ENCODE measurements around the gene TMEM126B. TPM values are rescaled to one million over a fixed set of nuclear protein-coding genes. Genes with fewer than 3 reads are reported as not detected.
"Not testable (repeated sequence)": the region's sequence is repeated elsewhere in the genome, so short reads cannot be mapped to it uniquely, and the experiment has no call there.

The TMEM126B gene
- total and polyA plus RNA-seq, 2 donors (not counting 3 experiments of a cell fraction or from before 2014, with no cell fraction given): 51.2 to 53.7 TPM

DNA sequence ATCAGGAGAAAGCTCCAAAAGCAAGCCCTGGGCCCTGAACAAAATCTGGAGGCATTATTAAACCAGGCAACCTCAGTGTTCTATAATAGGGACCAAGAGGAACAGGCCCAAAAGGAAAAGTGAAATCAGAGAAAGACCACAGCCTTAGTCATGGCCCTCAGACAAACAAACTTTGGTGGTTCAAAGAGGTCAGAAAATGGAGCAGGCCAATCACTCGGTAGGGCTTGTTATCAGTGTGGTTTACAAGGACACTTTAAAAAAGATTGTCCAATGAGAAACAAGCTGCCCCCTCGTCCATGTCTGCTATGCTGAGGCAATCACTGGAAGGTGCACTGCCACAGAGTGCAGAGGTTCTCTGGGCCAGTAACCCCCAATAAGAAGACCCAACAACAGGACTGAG lies 19.1 kb upstream of the TMEM126B start:
- DNase-seq (ENCODE audit: low read depth, low spot score); intact Hi-C loops (cut with micrococcal nuclease); POLR2A ChIA-PET; H3K4me1 ChIP-seq (ENCODE audit: control insufficient read depth, extremely low read depth, insufficient read depth, low read length); H3K79me2 ChIP-seq (ENCODE audit: control insufficient read depth, insufficient read depth, low read length); H3K9ac ChIP-seq (replicated peaks; ENCODE audit: extremely low read depth, insufficient read depth, low read length); H3K4me3 ChIP-seq (replicated peaks in 1 of 3; ENCODE audit: insufficient read depth in 1 of 3, low read depth in 1 of 3, low read length in 3 of 3); FAIRE-seq; H3K27me3 ChIP-seq (ENCODE audit: control insufficient read depth in 2 of 2, insufficient read depth in 2 of 2, low read length in 2 of 2); dilution Hi-C loops (cut with MboI; ENCODE audit: extremely low pct_ligation_motif_present, low sequenced_read_pairs); BruUV-seq (replicated peaks); H2AFZ ChIP-seq (ENCODE audit: low read depth, low read length); H3K9me3 ChIP-seq (replicated peaks; ENCODE audit: control insufficient read depth, insufficient read depth, low read length); H3K9me1 ChIP-seq (replicated peaks; ENCODE audit: control insufficient read depth, extremely low read depth, insufficient read depth, low read length); H3K4me2 ChIP-seq (ENCODE audit: insufficient read depth, low read length); H4K20me1 ChIP-seq (replicated peaks; ENCODE audit: control insufficient read depth, extremely low read depth, insufficient read depth, low read length); CTCF ChIA-PET; H3K27ac ChIP-seq (ENCODE audit: insufficient read depth, low read depth, low read length); H3K36me3 ChIP-seq (ENCODE audit: control insufficient read depth in 2 of 2, extremely low read depth in 1 of 2, insufficient read depth in 2 of 2, low read length in 2 of 2): not testable (repeated sequence)

DNA sequence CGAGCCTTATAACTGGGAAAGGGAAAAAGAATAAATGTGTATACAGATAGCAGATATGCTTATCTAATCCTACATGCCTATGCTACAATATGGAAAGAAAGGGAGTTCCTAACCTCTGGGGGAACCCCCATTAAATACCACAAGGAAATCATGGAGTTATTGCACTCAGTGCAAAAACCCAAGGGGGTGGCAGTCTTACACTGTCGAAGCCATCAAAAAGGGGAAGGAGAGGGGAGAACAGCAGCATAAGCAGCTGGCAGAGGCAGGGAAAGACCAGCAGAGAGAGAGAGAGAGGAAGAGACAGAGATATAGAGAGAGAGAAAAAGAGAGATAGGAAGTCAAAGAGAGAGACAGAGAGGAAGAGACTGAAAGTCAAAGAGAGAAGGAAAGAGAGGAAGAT lies 16.8 kb upstream of the TMEM126B start:
- H3K9ac ChIP-seq (replicated peaks; ENCODE audit: extremely low read depth, insufficient read depth, low read length); H3K9me1 ChIP-seq (replicated peaks; ENCODE audit: control insufficient read depth, extremely low read depth, insufficient read depth, low read length); DNase-seq (ENCODE audit: low read depth, low spot score); BruUV-seq (replicated peaks); H3K9me3 ChIP-seq (replicated peaks; ENCODE audit: control insufficient read depth, insufficient read depth, low read length); H3K27ac ChIP-seq (ENCODE audit: insufficient read depth, low read depth, low read length); H4K20me1 ChIP-seq (replicated peaks; ENCODE audit: control insufficient read depth, extremely low read depth, insufficient read depth, low read length); H3K4me1 ChIP-seq (ENCODE audit: control insufficient read depth, extremely low read depth, insufficient read depth, low read length); H3K4me2 ChIP-seq (ENCODE audit: insufficient read depth, low read length); H2AFZ ChIP-seq (ENCODE audit: low read depth, low read length); H3K4me3 ChIP-seq (replicated peaks in 1 of 3; ENCODE audit: insufficient read depth in 1 of 3, low read depth in 1 of 3, low read length in 3 of 3); POLR2A ChIA-PET; dilution Hi-C loops (cut with MboI; ENCODE audit: extremely low pct_ligation_motif_present, low sequenced_read_pairs); FAIRE-seq; intact Hi-C loops (cut with micrococcal nuclease); CTCF ChIA-PET; H3K79me2 ChIP-seq (ENCODE audit: control insufficient read depth, insufficient read depth, low read length); H3K27me3 ChIP-seq (ENCODE audit: control insufficient read depth in 2 of 2, insufficient read depth in 2 of 2, low read length in 2 of 2); H3K36me3 ChIP-seq (ENCODE audit: control insufficient read depth in 2 of 2, extremely low read depth in 1 of 2, insufficient read depth in 2 of 2, low read length in 2 of 2): not testable (repeated sequence)

DNA sequence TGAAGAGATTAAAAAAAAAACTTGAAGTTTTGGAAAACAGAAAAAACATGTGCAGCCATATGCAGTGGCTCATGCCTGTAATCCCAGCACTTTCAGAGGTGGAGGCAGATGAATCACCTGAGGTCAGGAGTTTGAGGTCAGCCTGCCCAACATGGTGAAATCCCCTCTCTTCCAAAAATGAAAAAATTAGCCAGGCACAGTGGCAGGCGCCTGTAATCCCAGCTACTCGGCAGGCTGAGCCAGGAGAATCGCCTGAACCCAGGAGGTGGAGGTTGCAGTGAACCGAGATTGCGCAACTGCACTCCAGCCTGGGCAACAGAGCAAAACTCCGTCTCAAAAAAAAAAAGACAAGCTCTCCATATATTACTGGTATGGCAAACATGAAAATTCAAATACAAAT lies 8.9 kb upstream of the TMEM126B start:
- H3K4me1 ChIP-seq (ENCODE audit: control insufficient read depth, extremely low read depth, insufficient read depth, low read length): no peaks in the 10 kb centered on the region
- FAIRE-seq (no peak), DNase-seq (ENCODE audit: low read depth, low spot score) (no peak)
- H3K4me3 ChIP-seq (replicated peaks in 1 of 3; ENCODE audit: insufficient read depth in 1 of 3, low read depth in 1 of 3, low read length in 3 of 3): no peak overlapping the region
- H4K20me1 ChIP-seq (replicated peaks; ENCODE audit: control insufficient read depth, extremely low read depth, insufficient read depth, low read length): no peaks in the 10 kb centered on the region
- H3K9me3 ChIP-seq (replicated peaks; ENCODE audit: control insufficient read depth, insufficient read depth, low read length): no peaks in the 10 kb centered on the region
- no peak for TF ChIP-seq POLR2A (IDR thresholded peaks at IDR 0.05; ENCODE audit: low read depth, low read length)
- no peak for TF ChIP-seq EZH2 (IDR thresholded peaks at IDR 0.05; ENCODE audit: borderline replicate concordance, low read depth, low read length, severe bottlenecking)
- TF ChIP-seq MYC (IDR thresholded peaks at IDR 0.05; ENCODE audit: low read depth, low read length): no peak
- TF ChIP-seq POLR2AphosphoS5 (IDR thresholded peaks at IDR 0.05; ENCODE audit: insufficient read depth, low read depth, low read length): no peak
- TF ChIP-seq JUN (IDR thresholded peaks at IDR 0.05; ENCODE audit: borderline replicate concordance, insufficient read depth, insufficient read length, low read depth): no peak
- no peak for TF ChIP-seq GATA2 (IDR thresholded peaks at IDR 0.05; ENCODE audit: insufficient read depth, insufficient read length, low read depth, low read length)
- no peak for TF ChIP-seq MAX (IDR thresholded peaks at IDR 0.05; ENCODE audit: insufficient read depth, insufficient read length)
- no peak for TF ChIP-seq FOS (IDR thresholded peaks at IDR 0.05; ENCODE audit: borderline replicate concordance, insufficient read depth, low read length)
- TF ChIP-seq, protein P1, sequence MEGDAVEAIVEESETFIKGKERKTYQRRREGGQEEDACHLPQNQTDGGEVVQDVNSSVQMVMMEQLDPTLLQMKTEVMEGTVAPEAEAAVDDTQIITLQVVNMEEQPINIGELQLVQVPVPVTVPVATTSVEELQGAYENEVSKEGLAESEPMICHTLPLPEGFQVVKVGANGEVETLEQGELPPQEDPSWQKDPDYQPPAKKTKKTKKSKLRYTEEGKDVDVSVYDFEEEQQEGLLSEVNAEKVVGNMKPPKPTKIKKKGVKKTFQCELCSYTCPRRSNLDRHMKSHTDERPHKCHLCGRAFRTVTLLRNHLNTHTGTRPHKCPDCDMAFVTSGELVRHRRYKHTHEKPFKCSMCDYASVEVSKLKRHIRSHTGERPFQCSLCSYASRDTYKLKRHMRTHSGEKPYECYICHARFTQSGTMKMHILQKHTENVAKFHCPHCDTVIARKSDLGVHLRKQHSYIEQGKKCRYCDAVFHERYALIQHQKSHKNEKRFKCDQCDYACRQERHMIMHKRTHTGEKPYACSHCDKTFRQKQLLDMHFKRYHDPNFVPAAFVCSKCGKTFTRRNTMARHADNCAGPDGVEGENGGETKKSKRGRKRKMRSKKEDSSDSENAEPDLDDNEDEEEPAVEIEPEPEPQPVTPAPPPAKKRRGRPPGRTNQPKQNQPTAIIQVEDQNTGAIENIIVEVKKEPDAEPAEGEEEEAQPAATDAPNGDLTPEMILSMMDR (IDR thresholded peaks at IDR 0.05; ENCODE audit: extremely low read depth in 1 of 2, insufficient read depth in 1 of 2, low read depth in 1 of 2, low read length in 2 of 2): no peak
- H3K79me2 ChIP-seq (ENCODE audit: control insufficient read depth, insufficient read depth, low read length): no peaks in the 10 kb centered on the region
- peaks cover 0 to 2% of the 10 kb centered on the region in 2 experiments for H3K27me3 ChIP-seq (ENCODE audit: control insufficient read depth in 2 of 2, insufficient read depth in 2 of 2, low read length in 2 of 2)
- dilution Hi-C loops (cut with MboI; ENCODE audit: extremely low pct_ligation_motif_present, low sequenced_read_pairs): no loop called here
- no peaks in the 10 kb centered on the region for H3K9me1 ChIP-seq (replicated peaks; ENCODE audit: control insufficient read depth, extremely low read depth, insufficient read depth, low read length)
- CTCF ChIA-PET: no interaction called here
- H3K4me2 ChIP-seq (ENCODE audit: insufficient read depth, low read length): no peak overlapping the region
- H2AFZ ChIP-seq (ENCODE audit: low read depth, low read length): no peak overlapping the region
- intact Hi-C loops (cut with micrococcal nuclease): no loop called here
- H3K36me3 ChIP-seq (ENCODE audit: control insufficient read depth in 2 of 2, extremely low read depth in 1 of 2, insufficient read depth in 2 of 2, low read length in 2 of 2): no peaks in the 10 kb centered on the region
- H3K9ac ChIP-seq (replicated peaks; ENCODE audit: extremely low read depth, insufficient read depth, low read length): no peak overlapping the region
- no TSS peak for BruUV-seq (replicated peaks)
- POLR2A ChIA-PET: no interaction called here
- no peak overlapping the region for H3K27ac ChIP-seq (ENCODE audit: insufficient read depth, low read depth, low read length)

Data from endothelial cell of umbilical vein (primary cell).